K562 (cell line): ENCODE data around the gene LRP4. TPM values are rescaled to one million over a fixed set of nuclear protein-coding genes. Genes with fewer than 3 reads are reported as not detected.

ENCODE experiments used
- CBFA2T2 ChIP-seq: fragments of 450-650 bp; conservative IDR thresholded peaks from 2 replicates; pipeline ENCODE4 v1.6.1; 2017; ENCODE audit warnings: mild to moderate bottlenecking
- CBFA2T3 ChIP-seq: fragments of 450-650 bp; IDR thresholded peaks from 2 replicates; pipeline ENCODE4 v1.6.1; 2017
- FOXK1 ChIP-seq: sonication (generic); formaldehyde crosslinking; IDR thresholded peaks from 2 replicates; pipeline ENCODE4 v1.8.0; 2022; ENCODE audit warnings: missing genetic modification reagents, mild to moderate bottlenecking, borderline replicate concordance
- HDAC8 ChIP-seq: fragments of 450-650 bp; IDR thresholded peaks from 2 replicates; pipeline ENCODE4 v1.6.1; 2016; ENCODE audit warnings: mild to moderate bottlenecking, missing genetic modification characterization, moderate library complexity, missing compliant biosample characterization
- KAT7 ChIP-seq: sonication (generic); formaldehyde crosslinking; IDR thresholded peaks from 2 replicates; pipeline ENCODE4 v1.8.0; 2022; ENCODE audit warnings: missing genetic modification reagents, mild to moderate bottlenecking, borderline replicate concordance
- KAT8 ChIP-seq: fragments of 450-650 bp; IDR thresholded peaks from 2 replicates; pipeline ENCODE4 v1.6.1; 2016; ENCODE audit warnings: low read depth, mild to moderate bottlenecking
- KLF10 ChIP-seq: fragments of 250-450 bp; sonication (Bioruptor Pico); IDR thresholded peaks from 2 replicates; pipeline ENCODE4 v1.6.1; 2021; ENCODE audit warnings: matching md5 sums
- LARP7 ChIP-seq: fragments of 450-650 bp; IDR thresholded peaks from 2 replicates; pipeline ENCODE4 v1.6.1; 2016
- MEIS2 ChIP-seq: fragments of 450-650 bp; IDR thresholded peaks from 2 replicates; pipeline ENCODE4 v1.6.1; 2014; ENCODE audit warnings: mild to moderate bottlenecking; ENCODE audit not compliant: partially characterized antibody
- NCOA6 ChIP-seq: fragments of 450-650 bp; IDR thresholded peaks from 2 replicates; pipeline ENCODE4 v1.6.1; 2017; ENCODE audit warnings: mild to moderate bottlenecking
- NR2F6 ChIP-seq: fragments of 450-650 bp; formaldehyde crosslinking; IDR thresholded peaks from 2 replicates; pipeline ENCODE4 v1.4.0; 2020; ENCODE audit warnings: mild to moderate bottlenecking
- POLR2AphosphoS5 ChIP-seq: IDR thresholded peaks from 2 replicates; pipeline ENCODE4 v1.6.1; 2011; ENCODE audit warnings: mild to moderate bottlenecking, low read depth, low read length, moderate library complexity; ENCODE audit not compliant: control insufficient read depth, insufficient read depth
- POLR2G ChIP-seq: fragments of 200-400 bp; formaldehyde crosslinking; IDR thresholded peaks from 2 replicates; pipeline ENCODE4 v1.6.1; 2017; ENCODE audit warnings: low read depth, mild to moderate bottlenecking, antibody characterized with exemption, low read length, moderate library complexity
- SP1 ChIP-seq: sonication (generic); formaldehyde crosslinking; IDR thresholded peaks from 2 replicates; pipeline ENCODE4 v1.8.1; 2022; ENCODE audit warnings: mild to moderate bottlenecking, missing genetic modification reagents
- SREBF2 ChIP-seq: sonication (generic); formaldehyde crosslinking; IDR thresholded peaks from 2 replicates; pipeline ENCODE4 v1.4.0; 2020; ENCODE audit warnings: mild to moderate bottlenecking, missing genetic modification reagents
- SRF ChIP-seq, 2 experiments: fragments of 250-450, 450-650 bp in 1 of 2; sonication (Bioruptor Pico) in 1 of 2; sonication (generic) in 1 of 2; formaldehyde crosslinking; IDR thresholded peaks; 2 replicates each; pipeline versions ENCODE4 v1.5.0 to v1.5.1; 2020 to 2022; ENCODE audit warnings: mild to moderate bottlenecking in 1 of 2, missing genetic modification reagents in 1 of 2
- TCFL5 ChIP-seq: fragments of 250-450 bp; sonication (Bioruptor Pico); conservative IDR thresholded peaks from 2 replicates; pipeline ENCODE4 v1.6.1; 2021; ENCODE audit warnings: mild to moderate bottlenecking, moderate library complexity, matching md5 sums
- TEAD1 ChIP-seq, 2 experiments: fragments of 450-650 bp in 1 of 2; sonication (generic) in 1 of 2; formaldehyde crosslinking; IDR thresholded peaks; 2 replicates each; pipeline versions ENCODE4 v1.4.0 to v1.8.0; 2020 to 2022; ENCODE audit warnings: mild to moderate bottlenecking in 2 of 2, missing genetic modification reagents in 1 of 2
- TEAD2 ChIP-seq: fragments of 450-650 bp; IDR thresholded peaks from 2 replicates; pipeline ENCODE4 v1.6.1; 2016; ENCODE audit warnings: missing genetic modification characterization, control low read depth, missing compliant biosample characterization
- ZFPM2 ChIP-seq: fragments of 250-450 bp; sonication (Bioruptor Pico); IDR thresholded peaks from 2 replicates; pipeline ENCODE4 v1.5.1; 2022; ENCODE audit warnings: mild to moderate bottlenecking
- ZNF165 ChIP-seq: fragments of 250-450 bp; sonication (Bioruptor Pico); IDR thresholded peaks from 2 replicates; pipeline ENCODE4 v1.4.0; 2020; ENCODE audit warnings: borderline replicate concordance
- ZNF217 ChIP-seq: sonication (generic); formaldehyde crosslinking; IDR thresholded peaks from 2 replicates; pipeline ENCODE4 v1.8.0; 2022; ENCODE audit warnings: mild to moderate bottlenecking, missing genetic modification reagents
- ZNF232 ChIP-seq: sonication (generic); formaldehyde crosslinking; IDR thresholded peaks from 2 replicates; pipeline ENCODE4 v1.8.0; 2022; ENCODE audit warnings: mild to moderate bottlenecking, missing genetic modification reagents
- ZNF644 ChIP-seq: fragments of 200-800 bp; sonication (Bioruptor generic); IDR thresholded peaks from 2 replicates; pipeline ENCODE4 v1.6.1; 2016; ENCODE audit warnings: low read depth, missing genetic modification characterization, missing compliant biosample characterization
- ZNF778 ChIP-seq: fragments of 450-650 bp; formaldehyde crosslinking; IDR thresholded peaks from 2 replicates; pipeline ENCODE4 v1.4.0; 2020; ENCODE audit warnings: mild to moderate bottlenecking, moderate library complexity
- ZNF79 ChIP-seq: fragments of 250-450 bp; sonication (Bioruptor Pico); IDR thresholded peaks from 2 replicates; pipeline ENCODE4 v1.4.0; 2020; ENCODE audit warnings: low read depth, mild to moderate bottlenecking, moderate library complexity
- polyA plus RNA-seq, 8 experiments: library from polyadenylated mRNA; depleted of rRNA in 4 of 8; stranded (reverse) in 5 of 8; unstranded in 3 of 8; fragments of >200 nt; fragmentation: Nextera tagmentation in 2 of 8; fragmentation: Illumina TruSeq in 1 of 8; extraction: Ambion mirVana in 2 of 8; extraction: Trizol in 1 of 8; gene quantifications; 2 replicates each; pipeline versions ENCODE4 v1.2.1 to v1.2.3, GENCODE V29; 2011 to 2014; ENCODE audit warnings: inconsistent platforms in 1 of 8, missing spikeins in 1 of 8
- total RNA-seq, 7 experiments: library from RNA; depleted of rRNA in 6 of 7; stranded (reverse); fragments of >200 nt in 6 of 7; fragmentation: Illumina TruSeq in 2 of 7; extraction: Trizol in 2 of 7; gene quantifications; 2 replicates each; pipeline versions ENCODE4 v1.2.1 to v1.2.3, GENCODE V29; 2011 to 2021; ENCODE audit warnings: low replicate concordance in 1 of 7
- TF ChIP-seq, protein P1 (sequence below): sonication (generic); formaldehyde crosslinking; IDR thresholded peaks from 2 replicates; pipeline ENCODE4 v1.8.0; 2022; ENCODE audit warnings: mild to moderate bottlenecking, low read depth, missing genetic modification reagents
- TF ChIP-seq, protein P2 (sequence below): fragments of 450-650 bp; formaldehyde crosslinking; IDR thresholded peaks from 2 replicates; pipeline ENCODE4 v1.4.0; 2020; ENCODE audit warnings: mild to moderate bottlenecking, moderate library complexity
- TF ChIP-seq, protein P3 (sequence below): sonication (generic); formaldehyde crosslinking; IDR thresholded peaks from 2 replicates; pipeline ENCODE4 v1.8.0; 2022; ENCODE audit warnings: missing genetic modification reagents, mild to moderate bottlenecking, borderline replicate concordance

LRP4 gene
- total and polyA plus RNA-seq, 9 of the 15 experiments (the other 6 are each of a cell fraction or from before 2014, with no cell fraction given) = 0.04 to 0.54 (median 0.10) TPM

DNA sequence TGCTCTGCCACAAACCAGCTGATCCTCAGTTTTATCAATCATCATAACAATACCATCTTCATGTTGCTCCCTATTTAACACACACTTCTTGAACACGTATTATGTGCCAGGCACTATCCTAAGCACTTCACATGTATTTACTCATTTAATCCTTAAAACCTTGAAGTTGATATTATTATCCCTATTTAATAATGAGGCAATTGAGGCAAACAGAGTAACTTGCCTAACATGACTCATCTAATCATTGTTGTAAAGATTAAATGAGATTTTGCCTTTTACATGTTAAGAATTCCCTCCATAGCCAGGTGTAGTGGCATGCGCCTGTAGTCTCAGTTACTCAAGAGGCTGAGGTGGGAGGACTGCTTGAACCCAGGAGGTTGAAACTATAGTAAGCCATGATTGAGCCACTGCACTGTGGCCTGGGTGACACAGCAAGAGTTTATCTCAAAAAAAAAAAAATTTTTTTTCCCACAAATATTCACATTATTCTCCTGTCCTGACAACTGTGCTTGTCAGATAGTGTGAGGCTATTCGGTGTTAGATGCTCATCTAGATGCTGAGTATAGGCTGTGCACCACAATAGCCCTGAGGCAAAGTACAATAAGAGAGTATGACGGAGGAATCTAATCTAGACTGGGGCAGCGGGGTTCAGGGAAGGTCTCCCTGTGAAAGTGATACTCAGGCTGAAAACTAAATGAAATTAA, 85.7 kb downstream of the LRP4 start (continued):
- TF ChIP-seq, protein P1, sequence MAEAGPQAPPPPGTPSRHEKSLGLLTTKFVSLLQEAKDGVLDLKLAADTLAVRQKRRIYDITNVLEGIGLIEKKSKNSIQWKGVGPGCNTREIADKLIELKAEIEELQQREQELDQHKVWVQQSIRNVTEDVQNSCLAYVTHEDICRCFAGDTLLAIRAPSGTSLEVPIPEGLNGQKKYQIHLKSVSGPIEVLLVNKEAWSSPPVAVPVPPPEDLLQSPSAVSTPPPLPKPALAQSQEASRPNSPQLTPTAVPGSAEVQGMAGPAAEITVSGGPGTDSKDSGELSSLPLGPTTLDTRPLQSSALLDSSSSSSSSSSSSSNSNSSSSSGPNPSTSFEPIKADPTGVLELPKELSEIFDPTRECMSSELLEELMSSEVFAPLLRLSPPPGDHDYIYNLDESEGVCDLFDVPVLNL = no peak
- peak; percentile 42 to 85; a peak in 2 of 4 replicates for TF ChIP-seq TEAD1 (CRISPR knock-in tag; IDR thresholded peaks at IDR 0.05)
- TF ChIP-seq ZNF217 (CRISPR knock-in tag) = no peak
- TF ChIP-seq LARP7 = no peak
- TF ChIP-seq MEIS2 = peak; percentile 82
- no peak for TF ChIP-seq KAT8
- TF ChIP-seq SP1 = no peak
- no peak for TF ChIP-seq KAT7 (CRISPR knock-in tag)
- TF ChIP-seq FOXK1 (CRISPR knock-in tag) = no peak
- TF ChIP-seq, protein P2, sequence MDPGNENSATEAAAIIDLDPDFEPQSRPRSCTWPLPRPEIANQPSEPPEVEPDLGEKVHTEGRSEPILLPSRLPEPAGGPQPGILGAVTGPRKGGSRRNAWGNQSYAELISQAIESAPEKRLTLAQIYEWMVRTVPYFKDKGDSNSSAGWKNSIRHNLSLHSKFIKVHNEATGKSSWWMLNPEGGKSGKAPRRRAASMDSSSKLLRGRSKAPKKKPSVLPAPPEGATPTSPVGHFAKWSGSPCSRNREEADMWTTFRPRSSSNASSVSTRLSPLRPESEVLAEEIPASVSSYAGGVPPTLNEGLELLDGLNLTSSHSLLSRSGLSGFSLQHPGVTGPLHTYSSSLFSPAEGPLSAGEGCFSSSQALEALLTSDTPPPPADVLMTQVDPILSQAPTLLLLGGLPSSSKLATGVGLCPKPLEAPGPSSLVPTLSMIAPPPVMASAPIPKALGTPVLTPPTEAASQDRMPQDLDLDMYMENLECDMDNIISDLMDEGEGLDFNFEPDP = no peak
- no peak for TF ChIP-seq TEAD2 (tag)
- TF ChIP-seq KLF10 = no peak
- no peak for TF ChIP-seq NCOA6
- no peak for TF ChIP-seq ZNF165
- no peak for TF ChIP-seq HDAC8 (tag)
- TF ChIP-seq ZNF79 = no peak
- no peak for TF ChIP-seq ZFPM2 (CRISPR knock-in tag)
- TF ChIP-seq, protein P3, sequence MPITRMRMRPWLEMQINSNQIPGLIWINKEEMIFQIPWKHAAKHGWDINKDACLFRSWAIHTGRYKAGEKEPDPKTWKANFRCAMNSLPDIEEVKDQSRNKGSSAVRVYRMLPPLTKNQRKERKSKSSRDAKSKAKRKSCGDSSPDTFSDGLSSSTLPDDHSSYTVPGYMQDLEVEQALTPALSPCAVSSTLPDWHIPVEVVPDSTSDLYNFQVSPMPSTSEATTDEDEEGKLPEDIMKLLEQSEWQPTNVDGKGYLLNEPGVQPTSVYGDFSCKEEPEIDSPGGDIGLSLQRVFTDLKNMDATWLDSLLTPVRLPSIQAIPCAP = no peak
- no peak for TF ChIP-seq ZNF232 (CRISPR knock-in tag)
- TF ChIP-seq POLR2AphosphoS5 = no peak
- TF ChIP-seq ZNF644 (tag) = no peak
- TF ChIP-seq SRF (CRISPR knock-in tag; IDR thresholded peaks at IDR 0.05) = no peak
- peak; percentile 60 for TF ChIP-seq CBFA2T2
- no peak for TF ChIP-seq NR2F6 (CRISPR knock-in tag)
- no peak for TF ChIP-seq SREBF2 (CRISPR knock-in tag)
- peak; percentile 78 for TF ChIP-seq CBFA2T3
- no peak for TF ChIP-seq ZNF778
- no peak for TF ChIP-seq TCFL5 (CRISPR knock-in tag)
- no peak for TF ChIP-seq POLR2G
